Femur (tissue), 1 donor: ENCODE measurements around the gene ERI3.

ENCODE experiments used
- DNase-seq: peaks from one replicate; pipeline ENCODE4 v3.0.0-alpha.2; 2017

The ERI3 gene, protein sequence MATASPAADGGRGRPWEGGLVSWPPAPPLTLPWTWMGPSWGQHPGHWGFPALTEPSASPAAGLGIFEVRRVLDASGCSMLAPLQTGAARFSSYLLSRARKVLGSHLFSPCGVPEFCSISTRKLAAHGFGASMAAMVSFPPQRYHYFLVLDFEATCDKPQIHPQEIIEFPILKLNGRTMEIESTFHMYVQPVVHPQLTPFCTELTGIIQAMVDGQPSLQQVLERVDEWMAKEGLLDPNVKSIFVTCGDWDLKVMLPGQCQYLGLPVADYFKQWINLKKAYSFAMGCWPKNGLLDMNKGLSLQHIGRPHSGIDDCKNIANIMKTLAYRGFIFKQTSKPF

DNA sequence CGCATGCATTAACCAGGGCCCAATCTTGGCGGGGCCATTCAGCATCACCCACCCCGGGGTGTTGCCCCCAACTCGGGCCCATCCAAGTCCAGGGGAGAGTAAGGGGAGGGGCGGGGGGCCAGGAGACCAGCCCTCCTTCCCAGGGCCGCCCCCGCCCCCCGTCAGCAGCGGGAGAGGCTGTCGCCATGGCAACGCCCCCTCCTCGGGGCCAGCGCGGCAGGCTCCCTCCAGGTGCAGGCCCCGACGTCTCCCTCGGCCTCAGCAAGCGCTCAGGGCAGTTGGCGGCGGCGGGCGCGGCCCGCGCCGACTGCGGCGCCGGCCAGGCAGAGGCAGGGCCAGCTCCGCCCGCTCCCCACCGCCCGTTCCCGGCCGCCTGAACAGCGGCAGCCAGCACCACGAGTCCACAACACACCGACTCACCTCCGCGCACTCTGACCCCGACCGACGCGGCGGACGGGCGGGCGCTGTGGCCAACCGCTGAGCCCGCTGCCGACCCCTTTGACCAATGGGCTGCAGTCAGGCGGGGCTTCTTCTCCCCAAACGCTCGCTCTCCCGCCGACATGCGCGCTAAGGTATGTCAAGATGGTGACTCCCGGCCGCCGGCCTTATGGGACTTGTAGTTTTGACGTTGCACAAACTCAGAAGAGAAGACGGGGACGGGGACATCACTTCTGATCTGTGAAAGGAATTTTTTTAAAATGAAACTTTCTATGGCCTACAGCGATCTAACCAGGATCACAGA is at the start of gene ERI3:
TSS of gene ERI3 (minus strand) at position 418 of the 742 bp plus-strand sequence. CDS start at position 187, 231 bp downstream.
- peak; percentile 98 for DNase-seq

DNA sequence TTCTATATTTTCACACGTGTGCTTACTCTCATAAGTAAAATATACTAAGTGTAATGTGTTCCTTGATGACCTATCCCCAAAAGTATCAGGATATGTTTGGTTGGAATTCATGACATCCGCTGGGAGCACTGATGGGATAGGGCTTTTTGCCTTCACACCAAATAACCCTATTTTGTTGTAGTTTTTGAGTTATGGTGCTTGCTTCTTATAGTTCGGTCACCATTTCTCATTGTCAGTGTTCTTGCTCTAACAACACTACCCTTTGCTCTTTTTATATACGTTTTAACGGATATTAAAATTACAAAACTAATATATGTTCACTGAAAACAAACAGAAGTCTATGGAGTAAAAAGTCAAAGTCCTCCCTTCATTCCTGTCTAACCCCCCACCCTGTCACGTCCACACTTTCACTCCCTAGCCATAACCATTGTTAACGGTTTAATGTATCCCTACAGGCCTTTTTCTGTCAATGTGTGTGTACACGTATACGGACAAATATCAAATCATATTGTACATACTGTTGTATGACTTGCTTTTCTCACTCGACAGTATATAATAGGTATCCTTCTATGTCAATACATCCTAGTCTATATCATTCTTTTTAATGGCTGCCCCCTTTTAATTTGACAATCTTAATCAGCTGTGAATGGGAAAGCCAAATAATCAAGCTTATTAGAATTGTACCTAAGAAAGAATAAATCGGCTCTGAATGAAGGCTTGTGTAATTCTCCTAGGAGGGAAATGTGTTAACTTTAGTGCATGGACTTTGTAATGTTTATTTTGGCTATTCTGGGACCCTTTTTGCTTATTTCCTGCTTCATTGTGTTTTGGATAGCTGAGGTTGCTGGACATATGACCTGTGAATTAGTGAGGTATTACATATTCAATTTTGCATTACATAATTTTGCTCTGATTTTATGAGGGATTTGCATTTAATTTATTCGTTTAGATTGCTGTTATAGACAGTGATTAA is 46.5 kb upstream of the ERI3 start:
- DNase-seq = no peak

DNA sequence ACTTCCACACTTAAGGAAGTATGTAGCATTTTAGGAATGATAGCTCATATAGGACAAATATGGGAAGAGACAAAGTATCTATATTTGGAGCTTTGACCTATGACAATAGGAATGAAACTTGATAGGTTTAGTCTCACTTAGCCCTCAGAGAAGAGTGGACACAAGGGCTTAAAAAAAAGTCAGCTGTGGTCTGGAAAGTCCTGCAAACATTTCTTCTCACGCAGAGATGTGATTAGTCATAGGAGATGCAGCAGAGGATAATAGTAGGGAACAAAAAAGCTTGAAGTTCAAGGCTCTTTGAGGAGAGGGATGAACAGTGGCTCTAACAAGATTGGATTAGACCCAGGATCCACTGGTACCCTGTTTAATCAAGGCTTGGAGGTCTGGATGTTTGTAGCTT is 35.2 kb upstream of the ERI3 start:
- no peak for DNase-seq

DNA sequence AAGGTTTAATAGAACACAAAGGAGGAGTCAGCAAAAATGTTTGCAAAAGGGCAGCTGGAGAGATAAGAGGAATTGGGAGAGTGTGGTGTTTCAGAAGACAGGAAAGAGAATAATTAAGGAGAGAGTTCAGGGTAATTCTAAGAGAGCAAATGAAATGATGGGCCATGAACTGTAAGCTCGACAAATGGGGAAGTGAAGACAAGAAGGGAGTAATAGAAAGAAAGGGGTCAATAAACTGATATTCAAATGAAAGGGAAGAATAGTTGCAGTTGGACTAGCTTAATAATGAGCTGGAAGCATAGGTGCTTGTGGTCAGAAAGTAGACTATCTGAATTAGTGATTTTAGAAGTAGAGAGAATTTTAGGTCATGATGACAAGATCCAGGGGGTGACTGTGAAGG is 34.4 kb upstream of the ERI3 start:
- DNase-seq = no peak

DNA sequence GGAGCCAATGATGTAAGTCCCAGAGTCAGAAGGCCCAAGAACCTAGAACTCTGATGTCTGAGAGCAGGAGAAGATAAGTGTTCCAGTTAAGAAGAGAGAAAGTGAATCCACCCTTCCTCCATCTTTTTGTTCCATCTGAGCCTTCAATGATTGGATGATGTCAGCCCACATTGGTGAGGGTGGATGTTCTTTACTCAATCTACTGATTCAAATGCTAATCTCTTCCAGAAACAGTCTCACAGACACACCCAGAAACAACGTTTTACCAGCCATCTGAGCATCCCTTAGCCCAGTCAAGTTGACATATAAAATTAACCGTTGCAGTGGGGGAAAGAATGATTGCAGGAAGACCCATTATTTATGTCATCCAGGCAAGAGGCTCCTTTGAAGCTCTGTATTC is 33.5 kb upstream of the ERI3 start:
- DNase-seq = no peak

DNA sequence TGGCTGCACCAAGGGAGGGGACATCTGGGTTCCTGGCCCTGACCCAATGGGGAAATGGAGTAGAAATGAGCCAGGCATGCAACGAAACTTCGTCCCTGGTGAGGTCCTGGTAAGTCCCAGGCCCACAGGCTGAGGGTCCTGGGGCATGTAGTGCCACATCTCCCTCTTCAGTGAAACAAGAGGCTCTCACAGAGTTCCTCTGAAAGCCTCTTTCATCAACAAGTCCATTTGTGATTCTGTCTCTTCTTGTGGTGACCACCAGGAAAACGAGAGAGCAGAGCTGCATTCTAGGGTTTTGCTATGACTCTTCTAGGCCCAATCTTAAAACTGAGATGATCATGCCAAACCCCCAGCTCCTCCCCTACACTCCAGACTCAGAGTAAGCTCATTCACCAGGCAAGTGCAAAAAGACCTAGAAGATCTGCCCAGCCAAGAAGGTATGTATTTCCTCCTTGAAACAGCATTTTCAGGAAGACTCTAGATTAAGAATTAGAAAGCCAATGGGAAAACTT is 25.7 kb upstream of the ERI3 start:
- DNase-seq = no peak

DNA sequence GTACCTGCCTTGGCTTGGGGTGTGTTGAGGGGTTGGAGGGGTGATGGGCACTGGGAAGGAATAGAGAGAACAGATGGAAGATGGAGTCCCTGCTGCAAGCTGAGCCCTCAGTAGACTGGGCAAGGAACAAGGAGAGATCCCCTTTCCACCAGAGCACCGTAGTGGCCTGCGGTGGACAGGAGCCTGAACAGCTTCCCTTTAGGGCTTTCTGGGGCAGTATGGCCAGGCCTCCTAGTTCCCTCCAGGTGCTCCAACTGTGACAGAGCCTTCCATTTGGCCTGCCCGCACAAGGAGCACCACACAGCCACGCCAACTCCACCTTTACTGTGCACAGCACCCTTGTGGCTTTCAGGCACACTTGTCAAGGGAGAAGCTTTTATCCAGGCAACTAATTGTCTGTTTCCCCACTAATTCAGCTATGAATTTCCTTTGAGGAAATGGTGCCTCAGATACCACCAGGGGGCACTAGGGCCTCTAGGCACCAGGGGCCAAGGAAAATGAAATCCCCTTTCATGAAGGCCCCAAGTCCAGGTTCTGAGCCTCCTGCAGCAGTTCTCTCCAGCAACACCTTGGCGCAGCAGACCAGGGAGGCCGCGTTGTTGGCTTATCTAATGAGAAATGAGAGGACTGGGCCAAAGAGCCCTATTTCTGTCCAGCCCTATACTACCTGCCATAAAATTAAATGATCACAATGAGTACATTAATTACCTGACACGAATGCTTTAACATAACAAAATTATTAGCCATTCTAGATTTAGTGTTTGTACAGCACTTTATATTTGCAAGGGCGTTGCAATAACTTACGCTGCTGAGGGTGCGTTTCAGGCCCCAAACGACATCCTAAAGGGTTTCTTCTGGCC is 23.1 kb upstream of the ERI3 start:
- DNase-seq = peak; percentile 36

DNA sequence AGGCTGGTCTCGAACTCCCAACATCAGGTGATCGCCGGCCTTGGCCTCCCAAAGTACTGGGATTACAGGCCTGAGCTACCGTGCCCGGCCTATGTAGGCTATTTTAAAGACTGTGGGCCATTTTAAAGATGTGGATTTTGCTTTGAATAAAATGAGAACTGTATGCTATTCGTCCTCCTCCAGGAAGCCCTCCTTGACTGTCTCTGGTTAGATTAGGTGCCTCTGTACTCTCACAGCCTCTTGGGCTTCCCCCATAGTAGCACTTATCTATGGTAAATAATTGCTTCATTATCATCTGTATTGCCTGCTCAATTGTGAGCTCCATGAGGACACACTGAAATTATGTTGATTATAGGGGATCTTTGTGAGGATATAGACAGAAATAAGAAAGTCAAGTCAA is 20.5 kb upstream of the ERI3 start:
- DNase-seq = no peak

DNA sequence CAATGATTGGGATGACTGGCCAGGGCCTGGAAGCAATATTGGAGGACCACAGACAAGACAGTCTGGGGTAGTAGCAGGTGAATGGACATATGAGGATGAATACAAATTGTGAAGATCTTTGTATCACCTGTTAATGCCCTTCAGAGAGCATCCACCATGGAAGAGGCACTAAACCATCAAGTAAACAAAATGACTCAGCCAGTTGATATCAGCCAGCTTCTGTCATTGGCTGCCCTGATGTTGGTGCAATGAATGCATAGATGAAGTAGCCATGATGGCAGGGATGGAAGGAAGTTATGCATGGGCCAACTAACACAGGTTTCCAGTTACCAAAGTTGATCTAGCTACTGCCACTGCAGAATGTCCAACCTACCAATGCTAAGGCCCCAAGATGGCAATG is 16.1 kb upstream of the ERI3 start:
- no peak for DNase-seq

DNA sequence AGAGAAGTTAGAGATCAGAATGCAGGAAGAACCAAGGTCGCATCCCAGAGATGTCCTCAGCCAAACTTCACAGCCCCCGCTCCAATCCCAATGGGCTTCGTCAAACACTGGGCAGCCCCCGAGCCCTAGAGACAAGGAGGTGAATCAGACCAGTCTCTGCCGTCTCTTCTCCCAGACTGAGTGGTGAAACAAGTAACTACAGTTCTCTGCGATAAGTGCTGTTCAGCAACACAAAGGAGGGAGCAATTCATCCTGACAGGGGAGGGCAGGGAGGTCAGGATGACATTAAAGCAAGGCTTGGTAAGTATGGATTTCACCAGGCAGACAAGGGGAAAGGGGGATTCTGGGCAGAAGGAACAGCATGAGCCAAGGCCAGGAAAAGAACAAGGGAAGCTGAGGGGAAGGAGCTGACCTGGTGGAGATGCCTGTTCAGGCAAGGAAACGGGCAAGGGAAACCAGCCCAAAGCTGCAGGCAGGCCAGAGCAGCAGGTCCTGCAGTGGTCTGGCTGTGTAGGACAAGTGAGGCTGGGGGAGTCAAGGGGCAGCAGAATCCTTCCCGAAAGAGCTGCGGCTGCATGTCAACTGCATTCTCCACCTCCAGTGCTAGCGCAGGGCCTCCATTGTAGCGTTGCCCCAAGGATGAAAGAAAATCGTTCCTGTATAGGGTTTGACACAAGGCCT is 13.6 kb upstream of the ERI3 start:
- no peak for DNase-seq

DNA sequence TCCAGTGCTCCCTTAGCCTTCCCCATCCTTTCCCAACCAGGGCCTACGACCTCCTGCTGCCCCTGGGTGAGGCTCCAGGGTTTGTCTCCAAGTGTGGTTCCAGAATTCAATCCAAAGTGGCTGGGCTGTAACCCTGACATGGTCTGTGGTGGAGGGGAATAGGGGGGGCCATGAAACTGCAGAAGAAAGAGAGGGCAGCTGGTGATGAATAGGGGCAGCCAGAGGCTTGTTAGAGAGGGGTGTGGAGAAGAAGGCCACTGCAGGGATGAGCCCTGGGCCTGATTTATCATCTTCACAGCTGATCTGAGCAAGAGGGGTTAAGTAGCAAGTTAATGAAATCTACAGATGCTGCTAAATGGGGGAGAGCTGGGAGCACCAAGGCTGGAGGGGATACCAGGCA is 12.9 kb upstream of the ERI3 start:
- DNase-seq = no peak

DNA sequence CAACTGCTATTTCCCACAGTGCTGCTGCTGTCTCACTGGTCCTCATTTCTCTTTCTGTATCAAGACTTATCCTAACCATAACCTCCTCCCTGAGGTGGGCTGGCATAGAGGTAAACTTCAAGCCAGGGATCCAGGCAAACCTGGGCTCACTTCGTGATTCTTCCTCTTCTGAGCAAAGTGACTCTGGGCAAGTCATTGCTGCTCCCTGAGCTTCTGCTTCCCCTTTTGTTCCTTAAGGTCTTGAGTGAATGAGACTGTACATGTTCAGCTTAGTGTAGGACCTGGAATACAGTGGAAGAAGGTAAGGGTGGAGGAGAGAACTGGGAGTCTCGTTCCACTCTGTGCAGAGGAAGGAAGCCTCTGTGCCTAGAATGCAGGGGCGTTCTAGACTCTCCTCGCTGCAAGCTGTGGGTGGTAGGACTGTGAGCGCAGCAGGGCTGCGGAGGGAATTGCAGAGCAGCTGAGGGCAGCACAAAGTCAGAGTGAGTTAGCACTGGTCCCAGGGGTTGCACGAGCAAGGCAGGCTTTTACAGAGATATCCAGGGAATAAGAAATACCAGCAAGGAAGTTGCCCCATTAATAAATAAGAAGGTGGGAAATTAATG is 11.4 kb upstream of the ERI3 start:
- DNase-seq = no peak

DNA sequence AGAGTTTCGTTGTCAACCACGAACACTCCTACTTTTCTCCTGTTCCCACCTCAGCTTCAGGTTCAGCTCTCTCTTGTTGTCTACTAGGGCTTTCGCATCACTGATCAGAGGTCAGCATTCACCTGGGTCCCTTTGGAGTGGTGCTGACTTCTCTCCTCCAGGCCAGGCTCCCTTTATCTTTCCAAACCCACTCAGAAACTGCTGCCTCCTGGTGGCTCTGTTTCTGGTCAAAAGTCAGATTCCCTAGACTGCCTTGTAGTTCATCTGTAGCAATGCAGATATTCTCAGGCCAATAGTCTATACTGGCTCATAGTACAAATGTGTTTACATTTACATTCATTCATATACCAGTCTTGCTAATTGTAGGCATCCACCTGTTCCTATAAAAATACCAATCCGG is 6.4 kb upstream of the ERI3 start:
- DNase-seq = no peak

DNA sequence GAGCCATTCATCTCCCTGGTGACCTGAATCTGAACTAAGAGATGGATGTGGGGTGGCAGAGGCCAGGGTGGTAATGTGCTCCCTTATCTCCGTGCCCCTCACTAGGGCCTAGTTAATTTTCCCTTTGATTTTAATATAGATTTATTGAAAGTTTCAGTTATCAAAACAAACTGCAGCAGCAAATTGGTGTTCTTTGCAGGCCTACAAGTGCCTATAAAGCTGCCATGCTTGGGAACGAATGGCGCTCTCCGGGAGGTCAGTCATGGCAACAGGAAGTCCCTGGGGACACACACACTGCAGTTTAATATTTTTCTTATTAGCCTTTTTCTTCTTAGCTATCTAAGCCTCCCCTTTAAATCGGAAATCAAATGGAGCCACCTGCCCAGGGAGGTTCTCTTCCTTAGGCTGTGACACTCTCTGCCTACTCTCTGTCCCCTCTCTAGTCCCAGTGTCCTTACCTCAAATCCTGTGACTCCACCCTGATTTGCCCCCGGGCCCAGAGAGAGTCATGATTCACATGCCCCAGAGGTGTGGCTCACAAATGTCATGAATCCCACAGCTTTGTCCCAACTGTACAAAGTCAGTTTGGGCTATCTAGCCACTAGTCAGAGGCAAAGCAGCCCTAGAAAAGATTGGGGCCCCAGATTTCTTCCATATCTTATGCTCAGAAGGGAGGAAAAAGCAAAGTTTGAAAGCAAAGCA is 4.3 kb upstream of the ERI3 start:
- DNase-seq = no peak

DNA sequence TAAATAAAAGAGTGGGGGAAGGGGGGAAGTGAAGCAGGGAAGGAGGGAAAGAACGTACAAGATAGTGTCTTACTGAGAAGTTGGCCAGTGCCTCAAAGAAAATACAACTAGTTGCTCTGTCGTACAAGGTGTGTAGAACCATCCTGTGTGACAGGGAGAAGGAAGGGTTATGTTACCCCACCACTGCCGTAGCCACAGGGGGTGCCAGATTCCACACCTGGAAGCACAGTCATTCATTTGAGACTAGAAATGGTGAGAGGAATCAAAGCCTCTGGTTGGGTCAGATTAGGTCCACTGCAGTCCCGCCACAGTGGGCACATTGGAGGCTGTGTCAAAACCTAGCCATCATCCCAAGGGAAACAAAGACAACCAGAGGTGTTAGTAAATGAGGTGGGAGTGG is 2.7 kb upstream of the ERI3 start:
- DNase-seq = no peak

DNA sequence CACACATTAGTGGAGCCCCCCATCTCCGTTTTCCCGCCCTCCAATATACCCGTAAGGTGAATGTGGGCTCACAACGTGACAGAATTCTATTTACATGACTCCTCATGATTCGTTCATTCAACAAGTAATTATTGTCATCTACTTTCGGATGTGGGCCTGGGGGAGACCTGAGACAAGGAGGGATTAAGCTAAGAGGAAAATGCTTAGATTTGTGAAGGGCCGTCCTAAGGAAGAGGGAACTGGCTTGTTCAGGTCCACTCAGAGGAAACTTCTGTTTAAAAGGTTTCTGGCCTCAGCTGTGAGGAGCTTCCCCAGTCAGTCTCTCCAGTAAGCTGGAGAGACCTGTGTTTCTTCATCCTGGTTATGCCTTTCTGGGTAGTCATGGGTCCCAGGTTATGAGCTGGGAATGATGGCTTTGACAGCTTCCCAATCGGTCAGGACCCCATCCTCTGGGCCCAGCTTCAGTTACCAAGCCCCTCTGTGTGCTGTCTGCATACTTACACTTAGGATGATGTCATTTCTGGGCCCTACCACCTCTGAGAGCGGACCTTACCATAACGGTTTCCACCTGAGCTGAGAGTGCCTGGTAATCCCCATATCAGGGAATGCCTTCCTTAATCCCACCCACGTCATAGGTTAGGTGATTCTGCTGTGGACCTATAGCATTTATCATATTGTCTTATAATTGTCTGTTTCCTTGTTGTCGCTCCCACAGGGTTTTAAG is 687 bp upstream of the ERI3 start:
- DNase-seq = no peak

DNA sequence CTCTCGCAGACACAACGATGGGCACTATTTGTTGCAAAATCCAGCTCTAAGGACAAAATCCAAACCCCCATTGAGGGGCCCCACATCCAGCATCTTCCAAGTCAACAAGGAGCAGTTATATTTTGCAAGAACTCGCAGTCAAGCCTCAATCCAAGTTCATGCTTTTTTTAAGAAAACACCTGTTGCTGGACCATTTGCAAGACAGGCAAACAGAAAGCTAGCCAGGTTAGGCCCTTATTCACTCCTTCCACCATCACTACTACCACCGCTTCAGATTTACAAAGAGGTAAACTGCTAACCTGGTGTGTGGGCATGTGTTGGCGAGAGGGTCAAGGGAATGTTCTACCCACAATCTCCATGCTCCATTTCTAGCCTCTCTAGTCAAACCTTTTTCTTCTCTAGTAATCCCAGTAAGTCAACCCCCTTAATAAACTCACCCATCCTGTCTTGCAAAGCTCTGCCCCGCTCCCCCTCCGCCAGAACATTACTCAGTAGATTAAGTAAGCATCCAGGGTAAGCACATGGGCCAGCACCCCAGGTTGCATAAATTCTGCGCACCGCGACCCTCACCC is 703 bp downstream of the ERI3 start:
- no peak for DNase-seq

DNA sequence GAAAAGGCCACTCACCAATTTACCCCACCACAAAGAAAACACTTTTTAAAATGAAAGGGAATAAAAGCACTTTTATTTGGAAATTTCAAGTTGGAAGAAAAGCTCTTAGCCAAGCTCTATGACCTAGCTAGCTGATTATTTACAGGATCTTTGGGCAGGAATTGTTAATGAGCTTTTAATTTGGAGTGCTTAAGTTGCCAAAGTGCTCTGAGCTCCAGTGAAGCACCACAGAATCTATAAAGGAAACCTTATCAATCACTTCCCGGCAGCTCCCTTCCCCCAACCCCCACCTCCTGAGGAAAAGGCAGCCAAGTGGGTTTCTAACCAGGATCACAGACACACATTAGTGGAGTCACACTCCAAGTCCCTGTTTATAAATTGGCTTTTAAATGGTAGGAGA is 1.5 kb downstream of the ERI3 start:
- DNase-seq = no peak

DNA sequence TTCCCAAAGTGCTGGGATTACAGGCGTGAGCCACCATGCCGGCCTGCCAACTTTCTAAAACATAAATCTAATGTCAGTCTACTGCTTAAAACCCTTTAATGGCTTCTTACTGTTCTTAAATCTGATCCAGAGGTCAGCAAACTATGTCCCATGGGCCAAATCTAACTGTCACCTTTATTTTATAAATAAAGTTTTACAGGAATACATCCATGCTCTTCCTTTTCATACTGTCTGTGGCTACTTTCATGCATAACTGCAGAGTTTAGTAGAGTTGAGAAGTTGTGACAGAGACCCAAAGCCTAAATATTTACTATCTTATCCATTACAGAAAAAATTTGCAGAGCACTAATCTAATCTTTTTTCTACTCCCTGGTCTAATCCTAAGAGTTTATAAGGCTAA is 3.8 kb downstream of the ERI3 start:
- no peak for DNase-seq
